ENCODE data around the gene PRUNE2.
"Not testable (repeated sequence)": the region's sequence is repeated elsewhere in the genome, so short reads cannot be mapped to it uniquely, and the experiment has no call there.

The PRUNE2 gene, protein sequence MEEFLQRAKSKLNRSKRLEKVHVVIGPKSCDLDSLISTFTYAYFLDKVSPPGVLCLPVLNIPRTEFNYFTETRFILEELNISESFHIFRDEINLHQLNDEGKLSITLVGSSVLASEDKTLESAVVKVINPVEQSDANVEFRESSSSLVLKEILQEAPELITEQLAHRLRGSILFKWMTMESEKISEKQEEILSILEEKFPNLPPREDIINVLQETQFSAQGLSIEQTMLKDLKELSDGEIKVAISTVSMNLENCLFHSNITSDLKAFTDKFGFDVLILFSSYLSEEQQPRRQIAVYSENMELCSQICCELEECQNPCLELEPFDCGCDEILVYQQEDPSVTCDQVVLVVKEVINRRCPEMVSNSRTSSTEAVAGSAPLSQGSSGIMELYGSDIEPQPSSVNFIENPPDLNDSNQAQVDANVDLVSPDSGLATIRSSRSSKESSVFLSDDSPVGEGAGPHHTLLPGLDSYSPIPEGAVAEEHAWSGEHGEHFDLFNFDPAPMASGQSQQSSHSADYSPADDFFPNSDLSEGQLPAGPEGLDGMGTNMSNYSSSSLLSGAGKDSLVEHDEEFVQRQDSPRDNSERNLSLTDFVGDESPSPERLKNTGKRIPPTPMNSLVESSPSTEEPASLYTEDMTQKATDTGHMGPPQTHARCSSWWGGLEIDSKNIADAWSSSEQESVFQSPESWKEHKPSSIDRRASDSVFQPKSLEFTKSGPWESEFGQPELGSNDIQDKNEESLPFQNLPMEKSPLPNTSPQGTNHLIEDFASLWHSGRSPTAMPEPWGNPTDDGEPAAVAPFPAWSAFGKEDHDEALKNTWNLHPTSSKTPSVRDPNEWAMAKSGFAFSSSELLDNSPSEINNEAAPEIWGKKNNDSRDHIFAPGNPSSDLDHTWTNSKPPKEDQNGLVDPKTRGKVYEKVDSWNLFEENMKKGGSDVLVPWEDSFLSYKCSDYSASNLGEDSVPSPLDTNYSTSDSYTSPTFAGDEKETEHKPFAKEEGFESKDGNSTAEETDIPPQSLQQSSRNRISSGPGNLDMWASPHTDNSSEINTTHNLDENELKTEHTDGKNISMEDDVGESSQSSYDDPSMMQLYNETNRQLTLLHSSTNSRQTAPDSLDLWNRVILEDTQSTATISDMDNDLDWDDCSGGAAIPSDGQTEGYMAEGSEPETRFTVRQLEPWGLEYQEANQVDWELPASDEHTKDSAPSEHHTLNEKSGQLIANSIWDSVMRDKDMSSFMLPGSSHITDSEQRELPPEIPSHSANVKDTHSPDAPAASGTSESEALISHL (N-terminal part only)
- total RNA-seq = 0 to 0.04 reads per million in 2 experiments

DNA sequence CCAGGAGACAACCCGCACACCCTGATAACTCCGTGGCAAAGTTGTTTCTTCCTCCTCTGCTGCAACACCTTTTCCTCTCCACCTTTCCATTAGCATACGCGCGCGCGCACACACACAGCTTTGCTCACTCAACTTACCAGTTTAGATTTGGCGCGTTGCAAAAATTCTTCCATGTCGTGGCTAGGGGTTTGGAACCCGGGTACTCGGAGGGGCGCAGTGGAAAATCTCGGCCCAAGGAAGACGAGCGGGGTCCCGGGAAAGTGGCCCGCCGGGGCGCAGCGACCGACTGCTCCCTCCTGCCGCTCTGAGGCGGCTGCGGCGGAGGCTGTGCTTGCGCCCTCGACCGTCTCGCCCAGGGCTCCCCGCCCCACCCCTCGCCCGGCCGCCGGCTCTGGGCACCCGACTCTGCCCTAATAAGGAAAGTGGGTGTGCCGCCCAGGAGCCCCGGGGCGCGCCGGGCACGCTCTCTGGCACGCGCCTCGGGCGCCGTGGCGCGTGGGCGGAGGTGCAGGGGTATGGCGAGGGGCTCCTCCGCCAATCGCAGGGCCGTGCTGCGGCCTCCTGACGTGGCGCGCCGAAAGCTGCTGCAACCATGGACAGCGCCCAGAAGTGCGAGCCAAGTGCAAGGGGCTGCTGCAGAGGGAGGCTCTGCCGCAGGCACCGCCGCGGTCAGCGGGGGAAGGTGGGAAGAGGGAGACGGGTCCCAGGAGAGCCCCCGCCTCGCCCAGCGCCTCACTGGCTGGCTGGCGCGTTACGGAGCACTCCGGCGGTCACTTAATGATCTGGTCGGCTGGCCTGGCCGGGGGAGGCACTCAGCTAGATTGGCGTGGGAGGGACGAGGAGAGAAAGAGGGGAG, at the start of gene PRUNE2:
Gene PRUNE2, minus strand, starts transcription at position 324 of the 856 bp plus-strand sequence. Its CDS starts 151 bp downstream, at position 173.
- no peak for DNase-seq (ENCODE audit: low read depth)

DNA sequence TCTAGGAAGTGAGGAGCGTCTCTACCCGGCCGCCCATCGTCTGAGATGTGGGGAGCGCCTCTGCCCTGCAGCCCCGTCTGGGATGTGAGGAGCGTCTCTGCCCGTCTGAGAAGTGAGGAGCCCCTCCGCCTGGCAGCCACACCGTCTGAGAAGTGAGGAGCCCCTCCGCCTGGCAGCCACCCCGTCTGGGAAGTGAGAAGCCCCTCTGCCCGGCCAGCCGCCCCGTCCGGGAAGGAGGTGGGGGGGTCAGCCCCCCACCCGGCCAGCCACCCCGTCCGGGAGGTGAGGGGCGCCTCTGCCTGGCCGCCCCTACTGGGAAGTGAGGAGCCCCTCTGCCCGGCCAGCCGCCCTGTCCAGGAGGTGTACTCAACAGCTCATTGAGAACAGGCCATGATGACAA, 49.5 kb upstream of the PRUNE2 start:
- not testable (repeated sequence) for DNase-seq (ENCODE audit: low read depth)

GRCh38 chr9:76949865-76950264, 44.0 kb upstream of the PRUNE2 start:
- no peak for DNase-seq (ENCODE audit: low read depth)

- no peak for DNase-seq (ENCODE audit: low read depth)
Measured at GRCh38 chr9:76944011-76944410, 38.1 kb upstream of the PRUNE2 start.

GRCh38 chr9:76943054-76943453, 37.1 kb upstream of the PRUNE2 start:
- DNase-seq (ENCODE audit: low read depth) = no peak

DNA sequence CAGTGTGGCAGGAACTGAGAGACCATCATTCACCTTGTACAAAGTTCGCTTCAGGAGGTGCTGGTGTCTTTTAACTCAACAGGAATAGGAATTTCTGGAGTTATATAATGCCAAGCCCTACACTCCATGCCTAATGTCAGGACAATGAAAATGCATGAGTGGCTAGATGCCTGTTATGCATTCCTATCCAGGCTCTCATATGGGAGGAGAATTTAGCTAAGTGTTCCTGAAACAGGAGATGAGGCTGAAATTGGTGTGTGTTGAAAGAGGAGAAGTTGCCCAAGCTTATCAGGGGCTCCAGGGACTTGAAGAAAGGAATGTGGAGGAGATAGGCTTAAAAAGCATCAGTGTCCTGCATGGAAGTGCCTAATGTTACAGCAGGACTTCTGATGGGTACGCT, 26.8 kb upstream of the PRUNE2 start:
- DNase-seq (ENCODE audit: low read depth) = no peak

DNA sequence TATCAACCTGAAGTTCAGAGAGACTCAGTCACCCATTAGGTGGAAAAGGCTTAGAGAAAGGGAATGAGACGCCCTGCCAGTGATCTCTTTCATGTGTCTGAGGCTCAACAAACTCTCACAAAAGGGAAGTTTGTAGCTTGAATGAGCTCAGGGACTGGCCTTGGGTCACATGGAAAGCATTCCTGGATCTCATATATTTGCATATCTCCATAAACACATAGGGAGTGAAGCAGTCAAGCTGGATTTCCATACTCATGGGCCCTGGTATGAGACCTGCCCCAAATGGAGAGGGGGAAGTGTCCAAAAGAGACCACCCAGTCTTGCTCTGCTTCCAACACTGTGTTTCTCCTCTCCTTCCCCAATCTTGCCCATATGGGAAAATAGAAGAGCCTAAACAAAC, 26.4 kb upstream of the PRUNE2 start:
- no peak for DNase-seq (ENCODE audit: low read depth)

GRCh38 chr9:76927540-76928240, 21.8 kb upstream of the PRUNE2 start:
- no peak for DNase-seq (ENCODE audit: low read depth)

DNA sequence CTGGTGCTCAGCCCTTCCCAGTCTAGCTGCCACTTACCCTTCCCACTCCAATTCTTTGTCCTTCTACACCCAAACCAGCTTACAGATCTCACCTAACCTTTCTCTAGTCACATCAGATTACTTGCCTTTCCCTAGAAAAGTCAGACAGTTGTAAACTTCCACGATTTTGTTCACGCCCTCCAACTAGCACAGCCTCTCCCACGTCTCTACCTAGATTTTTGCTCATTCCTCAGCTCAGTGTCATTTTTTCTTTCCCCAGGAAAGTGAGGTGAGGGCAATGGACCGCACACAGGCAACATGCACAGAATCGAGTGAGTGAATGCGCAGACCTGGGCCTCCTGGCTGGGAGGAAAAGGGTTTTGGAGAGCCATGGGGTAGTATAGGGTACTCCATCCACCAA, 20.9 kb upstream of the PRUNE2 start:
- no peak for DNase-seq (ENCODE audit: low read depth)

DNA sequence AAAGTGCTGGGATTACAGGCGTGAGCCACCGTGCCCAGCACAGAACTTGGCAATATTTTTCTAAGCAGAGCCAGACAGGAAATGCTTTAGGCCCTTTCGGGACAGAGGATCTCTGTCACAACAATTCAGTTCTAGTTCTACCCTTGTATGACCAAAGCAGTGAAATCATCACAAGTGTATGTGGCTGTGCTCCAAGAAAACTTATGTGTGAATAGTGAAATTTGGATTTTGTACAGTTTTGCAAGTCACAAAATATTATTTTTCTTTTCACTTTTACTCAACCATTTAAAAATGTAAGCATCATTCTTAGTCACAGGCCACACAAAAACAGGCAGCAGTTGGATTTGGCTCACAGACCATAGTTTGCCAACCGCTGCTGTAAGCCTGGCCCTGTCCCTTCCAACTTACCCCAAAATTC, 20.4 kb upstream of the PRUNE2 start:
- DNase-seq (ENCODE audit: low read depth) = no peak

- DNase-seq (ENCODE audit: low read depth) = no peak
Measured at GRCh38 chr9:76921165-76921564, 15.3 kb upstream of the PRUNE2 start.

GRCh38 chr9:76917299-76917698, 11.4 kb upstream of the PRUNE2 start:
- DNase-seq (ENCODE audit: low read depth) = no peak

DNA sequence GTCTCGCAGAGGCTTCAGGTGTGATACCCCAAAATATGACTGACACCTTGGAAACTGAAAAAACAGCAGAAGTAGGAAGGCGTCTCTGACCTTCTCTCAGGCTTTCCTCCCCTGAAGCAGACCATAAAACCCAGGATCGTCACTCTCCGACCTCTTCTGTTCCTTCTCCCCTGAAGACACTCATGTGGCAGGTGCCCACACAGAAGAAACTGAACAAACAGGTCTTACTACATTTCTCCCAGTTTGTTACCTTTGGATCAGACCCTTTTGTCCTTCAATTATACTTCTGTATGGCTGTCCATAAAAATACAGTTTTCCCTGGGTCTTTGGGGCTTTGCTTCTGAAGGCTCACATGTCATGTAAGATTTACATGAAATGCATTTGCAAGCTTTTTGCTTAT, 10.3 kb upstream of the PRUNE2 start:
- DNase-seq (ENCODE audit: low read depth) = no peak

- DNase-seq (ENCODE audit: low read depth) = no peak
Measured at GRCh38 chr9:76913467-76913866, 7.6 kb upstream of the PRUNE2 start.

DNA sequence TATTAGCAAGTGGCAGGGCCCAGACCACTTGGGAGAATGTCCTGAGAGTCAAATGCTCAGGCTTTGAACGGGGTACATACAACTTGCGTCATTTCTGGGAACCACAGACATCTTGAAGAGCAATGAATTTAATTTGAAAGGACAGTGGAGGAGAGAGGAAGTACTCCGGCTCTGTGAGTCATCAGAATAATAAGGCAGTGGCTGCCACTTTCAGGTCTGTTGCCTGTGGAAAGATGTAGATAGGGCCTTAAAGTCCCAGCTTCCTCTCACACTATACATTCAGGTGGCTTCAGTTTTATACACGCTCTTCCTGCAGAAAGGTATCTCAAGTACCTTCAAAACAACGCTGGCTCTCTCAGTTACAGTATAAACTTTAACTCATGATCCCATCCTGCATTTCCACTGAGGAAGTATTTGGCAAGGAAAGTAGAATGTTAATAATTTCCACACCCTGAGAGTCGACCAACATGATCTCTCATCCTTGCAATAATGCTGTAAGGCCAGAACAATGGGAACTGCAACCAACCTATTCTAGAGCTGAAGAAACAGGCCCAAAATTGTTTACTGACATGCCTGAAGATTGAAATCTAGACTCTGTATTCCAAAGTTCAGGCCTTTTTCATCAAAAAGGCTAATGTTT, 6.8 kb upstream of the PRUNE2 start:
- no peak for DNase-seq (ENCODE audit: low read depth)

GRCh38 chr9:76911971-76912370, 6.1 kb upstream of the PRUNE2 start:
- DNase-seq (ENCODE audit: low read depth) = no peak

- DNase-seq (ENCODE audit: low read depth) = no peak
Measured at GRCh38 chr9:76910861-76911260, 4.9 kb upstream of the PRUNE2 start.

- DNase-seq (ENCODE audit: low read depth) = no peak
Measured at GRCh38 chr9:76906647-76906975, 697 bp upstream of the PRUNE2 start.

- DNase-seq (ENCODE audit: low read depth) = no peak
Measured at GRCh38 chr9:76904661-76905457, 1.1 kb downstream of the PRUNE2 start.
